GM23338 (cell line): ENCODE measurements around the gene CGB2. TPM values are rescaled to one million over a fixed set of nuclear protein-coding genes. Genes with fewer than 3 reads are reported as not detected.

Experiments
- ATAC-seq: fragments of 200-7000 bp; cut with Tn5 transposase; 3 replicates; pipeline ENCODE4 v1.9.1; 2020
- DNase-seq: peaks from one replicate; pipeline ENCODE4 v3.0.0-alpha.2; 2015; ENCODE audit warnings: low spot score
- H2AFZ ChIP-seq: fragments of 200-600 bp; sonication (generic); 2 replicates; pipeline ENCODE4 v1.8.0; 2016; ENCODE audit warnings: antibody characterized with exemption, mild to moderate bottlenecking, moderate library complexity
- H3F3A ChIP-seq: fragments of 200-600 bp; sonication (generic); replicated peaks from 2 replicates; pipeline ENCODE4 v1.8.0; 2017; ENCODE audit warnings: antibody characterized with exemption, mixed run types, low read depth
- H3K27ac ChIP-seq: fragments of 200-600 bp; sonication (generic); 2 replicates; pipeline ENCODE4 v1.6.1; 2016; ENCODE audit warnings: low read depth
- H3K27me3 ChIP-seq: fragments of 200-600 bp; sonication (generic); 2 replicates; pipeline ENCODE4 v1.8.0; 2016; ENCODE audit warnings: mild to moderate bottlenecking, mixed run types, moderate library complexity; ENCODE audit not compliant: insufficient read depth
- H3K36me3 ChIP-seq: fragments of 200-600 bp; sonication (generic); 2 replicates; pipeline ENCODE4 v1.8.0; 2016; ENCODE audit warnings: mild to moderate bottlenecking; ENCODE audit not compliant: insufficient read depth
- H3K4me1 ChIP-seq: fragments of 200-600 bp; sonication (generic); 2 replicates; pipeline ENCODE4 v1.8.0; 2016; ENCODE audit warnings: mild to moderate bottlenecking, moderate library complexity; ENCODE audit not compliant: insufficient read depth
- H3K4me2 ChIP-seq: fragments of 200-600 bp; sonication (generic); 2 replicates; pipeline ENCODE4 v1.7.1; 2017; ENCODE audit warnings: mixed run types
- H3K4me3 ChIP-seq: fragments of 200-600 bp; sonication (generic); 2 replicates; pipeline ENCODE4 v1.6.1; 2016; ENCODE audit warnings: mixed run types
- H3K79me2 ChIP-seq: fragments of 200-600 bp; sonication (generic); replicated peaks from 2 replicates; pipeline ENCODE4 v1.8.0; 2017; ENCODE audit warnings: mild to moderate bottlenecking; ENCODE audit not compliant: insufficient read depth
- H3K9me2 ChIP-seq: fragments of 200-600 bp; sonication (generic); 2 replicates; pipeline ENCODE4 v1.8.0; 2017; ENCODE audit not compliant: insufficient read depth
- H4K20me1 ChIP-seq: fragments of 200-600 bp; sonication (generic); replicated peaks from 2 replicates; pipeline ENCODE4 v1.8.0; 2017; ENCODE audit warnings: mild to moderate bottlenecking; ENCODE audit not compliant: insufficient read depth
- H3K27ac Mint-ChIP-seq: 2 replicates; pipeline ENCODE4 v1.8.0; 2020; ENCODE audit warnings: inconsistent platforms, mild to moderate bottlenecking, moderate library complexity, mixed read lengths
- H3K27me3 Mint-ChIP-seq: 3 replicates; pipeline ENCODE4 v1.8.0; 2022; ENCODE audit warnings: low read depth, mild to moderate bottlenecking, moderate library complexity, mixed read lengths, inconsistent platforms; ENCODE audit not compliant: insufficient read depth, poor library complexity
- H3K36me3 Mint-ChIP-seq: 3 replicates; pipeline ENCODE4 v1.8.0; 2021; ENCODE audit warnings: low read depth, mild to moderate bottlenecking, inconsistent platforms, moderate library complexity, mixed read lengths
- H3K4me1 Mint-ChIP-seq: 3 replicates; pipeline ENCODE4 v1.8.0; 2020; ENCODE audit warnings: mild to moderate bottlenecking, inconsistent platforms, mixed read lengths
- H3K4me3 Mint-ChIP-seq: 3 replicates; pipeline ENCODE4 v1.8.0; 2021; ENCODE audit warnings: moderate library complexity, mild to moderate bottlenecking, inconsistent platforms, mixed read lengths
- H3K9me3 Mint-ChIP-seq: 3 replicates; pipeline ENCODE4 v1.8.0; 2020; ENCODE audit warnings: moderate library complexity, mild to moderate bottlenecking, inconsistent platforms, mixed read lengths
- EZH2phosphoT487 ChIP-seq: fragments of 200-600 bp; sonication (generic); IDR thresholded peaks from one replicate; pipeline ENCODE4 v1.8.1; 2018; ENCODE audit warnings: antibody characterized with exemption; ENCODE audit not compliant: unreplicated experiment
- POLR2AphosphoS5 ChIP-seq: IDR thresholded peaks from 2 replicates; pipeline ENCODE4 v1.6.1; 2016; ENCODE audit warnings: antibody characterized with exemption, low read depth
- REST ChIP-seq: IDR thresholded peaks from one replicate; pipeline ENCODE4 v1.6.1; 2018; ENCODE audit warnings: antibody characterized with exemption; ENCODE audit not compliant: unreplicated experiment
- polyA plus RNA-seq: library from polyadenylated mRNA; unstranded; fragments of >200 nt; fragmentation: Nextera tagmentation; extraction: Ambion mirVana; gene quantifications from 2 replicates; pipeline ENCODE4 v1.2.1, GENCODE V29; 2016
- total RNA-seq: library from RNA; depleted of rRNA; stranded (reverse); fragments of >200 nt; shearing (Covaris generic); gene quantifications from 2 replicates; pipeline ENCODE4 v1.2.3, GENCODE V29; 2014

Gene CGB2
- total and polyA plus RNA-seq, 2 experiments from 2014 or later: 0.57 TPM; not detected in 1

DNA sequence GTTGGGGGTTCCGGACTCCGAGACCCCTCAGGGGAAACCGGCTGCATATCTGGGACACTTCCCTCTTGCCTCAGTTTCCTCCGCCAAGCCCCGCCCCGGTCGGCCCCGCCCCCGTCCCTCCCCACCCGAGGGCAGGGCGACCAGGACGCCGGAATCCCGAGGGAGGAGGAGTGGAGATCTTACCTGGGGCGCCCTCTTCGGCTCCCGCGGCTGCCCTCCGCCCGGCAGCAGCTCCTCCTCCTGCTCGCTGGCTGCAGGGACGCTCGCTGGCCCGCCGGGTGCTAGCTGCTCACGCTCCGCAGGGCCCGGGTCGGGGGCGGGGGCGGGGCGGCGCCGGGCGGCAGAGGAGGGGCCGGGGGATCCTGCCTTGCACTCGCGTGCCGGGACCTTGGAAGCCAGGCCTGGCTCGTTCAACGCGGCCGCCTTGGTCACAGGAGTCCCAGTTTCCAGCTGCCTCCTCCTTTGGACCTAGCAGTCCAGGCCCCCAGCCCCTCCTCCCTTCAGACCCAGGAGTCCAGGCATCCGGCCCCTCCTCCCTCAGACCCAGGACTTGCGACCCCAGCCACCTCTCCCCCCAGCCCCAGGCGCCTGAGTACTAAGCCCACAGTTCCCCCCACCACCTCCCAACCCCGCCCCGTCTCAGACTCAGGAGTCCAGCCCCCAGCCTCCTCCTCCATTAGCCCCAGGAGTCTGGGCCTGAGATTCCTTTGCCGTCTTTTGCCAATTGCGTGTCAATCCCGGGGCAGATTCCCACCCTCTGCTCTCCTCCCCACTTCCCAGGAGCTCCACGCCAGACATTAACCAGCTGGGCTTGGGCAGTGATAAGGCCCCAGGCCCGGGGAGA lies 33.3 kb downstream of the CGB2 start, which contains the start of gene NTF4:
NTF4 (minus strand) TSS at position 51 of the 844 bp plus-strand sequence. CDS start 2,821 bp downstream, outside the sequence.
- Histone ChIP-seq H3K27ac (no peak within 1 kb of the TSS), H2AFZ (peak within 1 kb of the TSS; percentile 88), H3K4me2 (peak within 1 kb of the TSS; percentile 91), H3K36me3 (no peaks in the 10 kb centered on the region), H3K4me1 (peaks cover 32% of the 10 kb centered on the region), H3K4me3 (peak within 1 kb of the TSS; percentile 65), H3F3A (no peaks in the 10 kb centered on the region), H3K79me2 (no peaks in the 10 kb centered on the region), H4K20me1 (no peaks in the 10 kb centered on the region), H3K9me2 (0 out of 2 replicates have a peak, but pooled peaks cover 6% of the 10 kb centered on the region), H3K27me3 (peaks cover 59% of the 10 kb centered on the region)
- H3K4me1 Mint-ChIP-seq: peaks cover 36% of the 10 kb centered on the region
- no peak within 1 kb of the TSS for H3K27ac Mint-ChIP-seq
- peaks cover 3% of the 10 kb centered on the region; the same call in 2 of the 3 replicates for H3K36me3 Mint-ChIP-seq
- peaks cover 38% of the 10 kb centered on the region for H3K27me3 Mint-ChIP-seq
- peaks cover 10% of the 10 kb centered on the region; the same call in 2 of the 3 replicates for H3K9me3 Mint-ChIP-seq
- DNase-seq (peak; percentile 82), ATAC-seq (peak; percentile 83)
- peak within 1 kb of the TSS; percentile 64 for H3K4me3 Mint-ChIP-seq
- TF ChIP-seq POLR2AphosphoS5 (0 out of 2 replicates have a peak, but pooled peaks have one; percentile 26), REST (no peak)

- Mint-ChIP-seq H3K27ac (no peak overlapping the region), H3K4me3 (peak overlapping the region; percentile 58), H3K9me3 (peaks cover 14% of the 10 kb centered on the region), H3K4me1 (peaks cover 36% of the 10 kb centered on the region), H3K27me3 (peaks cover 45% of the 10 kb centered on the region), H3K36me3 (peaks cover 7% of the 10 kb centered on the region)
- Histone ChIP-seq H3K27ac (no peak overlapping the region), H3K4me1 (peaks cover 32% of the 10 kb centered on the region), H3K4me3 (peak overlapping the region; percentile 65), H3K36me3 (no peaks in the 10 kb centered on the region), H3F3A (no peaks in the 10 kb centered on the region), H3K27me3 (peaks cover 60% of the 10 kb centered on the region), H3K9me2 (0 out of 2 replicates have a peak, but pooled peaks cover 6% of the 10 kb centered on the region), H3K79me2 (no peaks in the 10 kb centered on the region), H3K4me2 (peak overlapping the region; percentile 91), H2AFZ (peak overlapping the region; percentile 66; the same call in 1 of the 2 replicates), H4K20me1 (no peaks in the 10 kb centered on the region)
- ATAC-seq: peak; percentile 11
- peak; percentile 53 for DNase-seq
- TF ChIP-seq EZH2phosphoT487: no peak
- 0 out of 2 replicates have a peak, but pooled peaks have one; percentile 16 for TF ChIP-seq POLR2AphosphoS5
These were observed 34.3 kb downstream of the CGB2 start for GRCh38 chr19:49065905-49066512.
